Activated effector memory CD4-positive, alpha-beta T cell treated with Interleukin-2 at 50 U/mL for 16 hours (primary cell): ENCODE results near the gene APOL6.
A peak's percentile ranks its signal among the peaks of the same experiment; 100 is the strongest.
"Not testable (repeated sequence)": the region's sequence is repeated elsewhere in the genome, so short reads cannot be mapped to it uniquely, and the experiment has no call there.

Source experiments
- DNase-seq: peaks from one replicate; pipeline ENCODE4 v3.0.0-alpha.2; 2020

The APOL6 gene

DNA sequence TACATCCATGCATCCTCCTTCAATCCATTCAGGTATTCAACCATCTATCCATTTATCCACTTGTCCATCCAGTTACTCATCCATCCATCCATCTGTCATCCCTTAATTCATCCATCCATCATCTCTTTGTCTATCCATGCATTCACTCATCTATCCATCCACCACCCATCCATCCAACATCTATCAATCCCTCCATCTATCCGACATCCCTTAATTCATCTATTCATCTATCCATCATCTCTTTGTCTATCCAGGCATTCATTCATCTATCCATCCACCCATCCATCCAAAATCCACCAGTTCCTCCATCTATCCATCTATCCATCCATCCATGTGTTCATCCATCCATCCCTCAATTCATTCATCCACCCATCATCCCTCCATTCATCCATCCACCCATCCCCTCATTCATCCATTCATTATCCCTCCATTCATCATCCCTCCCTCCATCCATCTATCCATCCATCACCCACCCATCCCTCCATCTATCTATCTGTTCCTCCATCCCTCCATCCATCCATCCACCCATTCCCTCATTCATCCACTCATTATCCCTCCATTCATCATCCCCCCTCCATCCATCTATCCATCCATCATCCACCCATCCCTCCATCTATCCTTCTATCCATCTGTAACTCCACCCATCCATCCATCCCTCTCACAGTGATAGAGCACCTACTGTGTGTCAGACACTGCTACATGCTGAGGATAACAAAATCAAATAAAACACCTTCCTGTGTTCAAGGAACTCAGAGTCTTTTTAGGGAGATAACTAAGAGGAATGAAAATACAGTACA, 29.6 kb upstream of the APOL6 start:
- no peak for DNase-seq

DNA sequence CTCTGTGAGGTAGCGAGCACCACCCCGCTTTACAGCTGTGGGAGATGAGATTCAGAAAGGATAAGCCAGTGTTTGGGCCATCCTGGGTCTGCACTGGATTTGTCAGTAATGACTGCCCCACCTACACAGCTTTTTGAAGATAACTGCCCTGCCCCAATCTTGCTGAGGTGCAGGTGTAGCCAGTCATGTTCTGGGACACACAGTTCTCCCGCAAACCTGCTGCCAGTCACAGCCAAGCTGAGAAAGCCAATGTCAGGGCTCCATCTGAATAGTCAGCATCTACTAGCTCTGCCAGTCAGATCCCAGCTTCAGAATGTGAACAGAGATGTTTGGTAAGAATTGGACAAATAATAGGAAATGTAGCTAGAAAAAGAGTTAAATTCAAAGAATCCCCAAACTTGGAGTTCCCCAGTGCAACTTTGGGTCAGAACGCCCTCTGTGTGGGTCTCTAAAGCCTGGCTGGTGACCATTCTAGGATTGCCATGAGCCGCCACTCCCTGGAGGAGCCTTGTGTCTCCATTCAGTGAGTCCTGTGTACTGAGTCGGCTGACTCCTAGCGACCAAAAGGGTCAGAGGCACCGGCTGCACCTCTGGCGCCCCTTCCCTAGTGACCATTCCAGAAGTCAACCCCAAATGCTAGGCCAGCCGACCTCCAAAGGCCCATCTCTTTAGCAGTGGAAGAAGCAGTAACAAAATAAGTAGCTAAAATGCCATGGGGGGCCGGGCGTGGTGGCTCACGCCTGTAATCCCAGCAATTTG, 28.7 kb upstream of the APOL6 start:
- no peak for DNase-seq

DNA sequence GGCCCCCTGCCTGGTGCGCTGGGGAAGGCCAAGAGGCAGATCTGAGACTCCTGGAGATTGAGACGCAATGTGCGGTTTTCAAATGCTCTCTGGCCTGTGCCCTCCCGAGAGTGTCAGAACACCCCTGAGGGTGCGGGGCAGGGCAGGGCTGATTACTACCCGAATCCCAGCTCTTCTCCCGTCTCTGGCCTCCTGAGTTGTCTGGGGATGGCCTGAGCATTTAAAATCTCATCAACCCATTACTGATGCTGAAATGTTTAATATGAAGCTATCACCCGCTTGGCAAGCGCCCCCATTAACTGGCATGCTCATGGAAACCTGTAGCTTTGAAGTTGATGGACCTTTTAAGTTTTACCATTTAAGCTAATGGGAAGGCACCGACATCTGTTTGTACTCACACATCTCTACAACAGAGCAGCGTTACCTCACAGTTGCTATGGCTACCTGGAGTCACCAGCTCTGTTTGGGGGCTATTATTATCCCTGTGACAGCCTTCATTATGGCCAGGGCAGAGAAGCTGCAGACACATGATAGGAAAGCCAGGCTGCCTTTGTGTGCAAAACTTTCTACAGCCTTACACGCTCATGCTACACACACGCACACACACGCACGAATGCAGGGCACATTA, 27.5 kb upstream of the APOL6 start:
- DNase-seq = no peak

DNA sequence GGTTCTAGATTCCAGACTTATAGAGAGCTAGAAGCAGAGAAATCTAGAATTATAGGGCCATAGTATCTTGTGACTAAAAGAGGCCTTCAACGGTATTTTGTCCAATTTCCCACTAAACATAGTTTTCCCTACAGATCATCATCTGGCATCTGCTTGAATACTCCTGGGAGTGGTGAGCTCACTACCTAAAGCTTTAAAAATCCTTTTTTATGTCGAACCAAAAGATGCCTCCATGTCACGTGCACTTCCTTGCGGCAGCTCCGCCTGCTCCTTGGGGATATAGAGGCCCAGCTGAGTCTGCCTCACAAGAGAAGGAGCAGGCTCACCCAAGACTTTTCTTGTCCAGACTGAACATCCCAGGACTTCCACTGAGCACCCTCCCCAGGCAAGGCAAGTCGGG, 26.8 kb upstream of the APOL6 start:
- no peak for DNase-seq

DNA sequence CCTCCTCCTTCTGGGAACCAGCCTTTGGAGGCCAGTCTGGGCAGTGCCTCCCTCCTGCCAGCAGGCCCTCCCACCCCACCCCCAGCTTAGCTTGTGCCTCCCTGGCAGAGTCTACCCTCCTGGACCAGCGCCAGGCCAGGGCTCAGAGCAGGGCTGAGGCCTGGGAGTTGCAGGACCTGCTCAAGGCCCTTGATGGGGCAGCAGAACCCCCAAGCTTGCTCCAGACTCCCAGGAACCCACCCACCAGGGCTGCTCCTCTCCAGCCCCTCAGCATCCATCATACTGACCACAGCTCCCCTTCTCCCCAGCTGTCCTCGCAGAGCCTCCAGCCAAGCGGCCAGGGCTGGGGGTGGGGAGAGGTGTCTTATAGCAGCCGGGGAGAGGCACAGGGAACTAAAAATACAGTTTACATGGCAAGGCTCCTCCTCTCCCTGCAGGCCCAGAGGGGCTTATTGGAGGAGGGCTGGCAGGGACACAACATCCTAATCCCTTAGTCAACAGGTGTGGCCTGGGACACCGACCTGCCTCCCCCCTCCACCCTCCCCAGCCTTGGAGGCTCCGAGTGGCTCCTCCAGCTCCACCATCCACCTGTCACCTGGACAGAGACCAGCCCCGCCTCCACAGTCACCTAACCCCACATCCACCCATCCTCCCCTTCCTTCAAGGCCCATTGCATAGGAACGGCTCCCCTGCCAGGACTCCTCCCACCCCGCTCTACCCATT, 25.9 kb upstream of the APOL6 start:
- no peak for DNase-seq

DNA sequence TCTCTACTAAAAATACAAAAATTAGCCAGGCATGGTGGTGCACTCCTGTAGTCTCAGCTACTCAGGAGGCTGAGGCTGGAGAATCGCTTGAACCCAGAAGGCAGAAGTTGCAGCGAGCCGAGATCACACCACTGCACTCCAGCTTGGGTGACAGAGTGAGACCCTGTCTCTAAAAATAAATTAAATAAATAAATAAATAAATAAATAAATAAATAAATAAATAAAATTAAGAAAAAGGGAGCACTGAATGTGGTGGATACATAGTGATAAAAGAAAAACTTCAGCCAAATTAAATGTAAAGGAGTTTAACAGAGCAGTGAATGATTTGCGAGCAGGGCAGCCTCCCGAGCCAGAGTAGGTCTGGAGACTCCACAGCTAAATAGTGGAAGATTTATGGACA, 24.4 kb upstream of the APOL6 start:
- not testable (repeated sequence) for DNase-seq

DNA sequence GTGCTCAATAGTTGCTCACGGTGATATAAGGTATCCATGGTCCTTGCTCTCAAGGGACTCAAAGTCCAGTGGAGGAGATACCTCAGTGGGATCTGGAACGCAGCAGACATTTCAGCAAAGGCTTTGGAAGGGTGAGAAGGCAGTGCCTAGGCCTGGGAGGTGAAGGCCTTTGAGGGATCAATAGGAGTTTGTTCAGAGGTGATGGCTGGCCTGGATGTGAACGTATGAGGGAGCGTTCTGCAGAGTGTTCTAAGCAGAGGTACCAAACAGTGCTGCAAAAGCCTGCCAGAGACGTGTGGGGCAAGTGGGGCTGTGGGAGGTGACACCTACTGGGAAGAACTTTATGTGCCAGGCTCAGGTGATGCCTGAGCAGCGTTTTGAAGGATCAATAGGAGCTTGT, 23.7 kb upstream of the APOL6 start:
- DNase-seq = no peak

DNA sequence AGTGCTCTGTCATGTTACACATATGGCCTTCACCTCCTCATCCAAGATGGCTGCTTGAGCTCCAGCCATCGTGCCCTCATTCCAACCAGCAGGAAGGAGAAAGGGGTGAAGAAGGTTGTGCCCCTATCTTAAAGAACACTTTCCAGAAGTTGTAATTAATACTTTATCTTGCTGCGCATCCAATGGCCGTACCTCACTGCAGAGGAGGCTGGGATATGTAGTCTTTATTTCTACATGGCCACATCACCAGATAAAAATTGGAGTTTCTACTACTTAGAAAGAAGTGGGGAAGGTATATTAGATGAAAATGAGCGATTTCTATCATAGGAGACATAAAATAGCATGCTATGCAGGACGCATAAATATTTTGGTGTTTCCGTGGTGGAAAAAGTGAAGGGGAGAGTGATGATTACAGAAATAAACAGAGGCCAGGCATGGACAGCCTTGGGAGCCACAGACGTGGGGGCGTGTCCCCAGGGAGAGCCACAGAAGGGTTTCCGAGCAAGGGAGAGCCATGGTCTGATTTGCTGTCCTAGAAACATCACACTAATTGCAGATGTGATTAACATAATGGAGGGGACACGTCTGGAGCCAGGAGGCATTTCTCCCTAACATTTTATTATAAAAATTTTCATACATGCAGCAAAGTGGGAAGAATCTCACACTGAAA, 22.3 kb upstream of the APOL6 start:
- no peak for DNase-seq

DNA sequence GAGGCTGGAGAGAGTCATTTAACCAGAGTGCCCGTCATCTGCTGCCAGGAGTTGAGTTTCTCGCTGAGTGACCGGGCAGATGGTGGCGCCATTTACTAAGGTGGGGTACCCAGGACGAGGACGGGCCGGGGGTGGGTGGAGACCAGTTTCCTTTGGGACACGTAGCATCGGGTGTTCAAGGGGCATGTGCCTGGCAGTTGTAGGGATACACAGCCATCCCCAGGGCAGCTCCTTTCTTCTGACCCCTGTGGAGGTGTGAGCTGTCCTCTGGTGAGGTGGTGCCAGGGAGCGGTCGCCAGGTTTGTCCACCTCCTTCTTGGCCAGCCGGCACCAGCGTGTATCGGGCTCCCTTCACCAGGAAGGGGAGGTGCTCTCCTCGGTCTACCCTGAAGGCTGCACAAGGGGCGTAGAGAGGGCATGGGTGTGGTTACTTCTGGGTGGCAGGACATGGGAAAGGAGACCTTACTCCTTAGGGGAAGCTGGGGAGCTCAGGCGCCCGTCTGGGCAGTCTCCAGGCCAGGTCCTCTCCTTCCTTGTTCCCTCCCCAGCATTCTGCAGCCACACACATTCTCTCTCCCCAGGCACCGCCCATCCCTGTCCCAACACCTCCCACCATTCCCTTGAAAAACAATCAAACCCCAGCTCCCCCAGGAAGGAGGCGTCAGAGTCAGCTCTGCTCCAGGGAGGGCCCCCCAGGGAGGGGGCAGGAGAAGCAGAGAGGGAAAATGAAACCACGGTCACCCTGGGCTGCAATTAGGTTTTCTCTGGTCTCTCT, 20.8 kb upstream of the APOL6 start:
- peak; percentile 18 for DNase-seq

DNA sequence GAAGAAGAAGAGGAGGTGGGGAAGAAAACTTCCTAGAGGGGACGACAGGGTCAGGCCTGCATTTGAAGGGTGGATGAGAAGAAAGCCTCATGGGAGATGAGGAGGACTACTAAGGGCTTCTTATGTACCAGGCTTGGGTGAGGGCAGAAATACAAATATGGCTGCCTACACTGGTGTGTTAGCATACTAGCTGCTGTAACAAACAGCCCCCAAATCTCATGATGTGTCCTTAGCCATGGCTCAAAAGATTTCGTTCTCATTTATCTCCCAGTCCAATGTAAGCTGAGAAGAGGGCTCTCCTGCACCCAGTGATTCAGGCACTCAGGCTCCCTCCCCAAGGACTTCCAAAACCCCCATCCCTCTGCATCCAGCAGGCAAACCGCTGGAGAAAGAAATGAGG, 19.5 kb upstream of the APOL6 start:
- DNase-seq = no peak

DNA sequence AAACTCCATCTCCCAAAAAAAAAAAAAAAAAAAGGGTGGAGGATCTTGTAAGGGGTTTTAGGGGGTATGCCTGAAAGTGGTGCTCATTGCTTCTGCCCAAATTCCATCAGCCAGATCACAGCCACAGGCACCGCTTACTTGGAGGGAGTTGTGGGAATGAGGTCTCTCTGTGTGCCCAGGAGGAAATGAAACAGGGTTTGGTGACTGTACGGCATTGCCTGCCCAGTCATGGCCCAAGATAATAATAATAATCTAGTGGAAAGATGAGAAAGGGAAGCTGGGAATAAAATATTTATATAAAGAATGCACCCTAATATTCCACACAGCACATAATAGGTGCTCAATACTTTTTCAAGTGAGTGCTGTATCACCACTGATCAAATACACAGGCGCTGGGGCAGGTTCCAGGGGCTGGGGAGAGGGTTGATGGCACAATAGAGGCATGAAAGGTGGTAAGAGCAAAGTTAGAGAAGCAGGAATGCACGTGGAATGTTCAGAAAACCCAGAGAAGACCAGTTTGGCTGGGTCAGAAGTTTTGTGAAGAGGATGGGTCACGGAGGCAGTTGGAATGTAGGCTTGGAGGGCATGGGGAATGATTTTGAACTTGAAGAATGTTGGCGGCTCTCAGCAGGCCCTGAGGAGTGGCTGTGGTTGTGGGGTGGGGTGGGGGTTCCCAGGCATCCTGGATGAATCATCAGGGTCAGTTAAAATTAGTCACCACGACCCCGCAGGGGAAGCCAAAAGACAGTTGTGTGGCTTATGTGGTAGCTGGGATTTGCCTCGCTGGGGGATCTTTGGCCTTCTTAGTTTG, 18.6 kb upstream of the APOL6 start:
- DNase-seq = peak; percentile 19

DNA sequence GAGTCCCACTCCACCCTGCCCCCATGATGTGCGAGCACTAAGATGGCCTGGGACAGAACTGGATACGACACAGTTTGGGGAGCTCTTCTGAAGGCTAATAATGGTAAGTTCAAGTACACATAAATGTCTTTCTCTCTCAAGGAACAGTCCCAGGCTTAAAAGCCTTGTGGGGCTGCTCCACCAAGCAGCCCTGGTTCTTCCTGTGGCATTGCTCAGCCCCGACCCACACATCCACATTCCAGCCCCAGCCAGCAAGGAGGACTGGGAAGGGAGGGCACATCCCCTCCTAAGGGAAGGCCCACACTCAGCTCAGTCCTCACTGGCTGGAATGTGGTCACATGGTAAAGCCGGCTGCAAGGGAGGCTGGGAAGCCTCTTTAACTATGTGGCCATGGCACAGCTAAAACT, 17.9 kb upstream of the APOL6 start:
- DNase-seq = no peak

DNA sequence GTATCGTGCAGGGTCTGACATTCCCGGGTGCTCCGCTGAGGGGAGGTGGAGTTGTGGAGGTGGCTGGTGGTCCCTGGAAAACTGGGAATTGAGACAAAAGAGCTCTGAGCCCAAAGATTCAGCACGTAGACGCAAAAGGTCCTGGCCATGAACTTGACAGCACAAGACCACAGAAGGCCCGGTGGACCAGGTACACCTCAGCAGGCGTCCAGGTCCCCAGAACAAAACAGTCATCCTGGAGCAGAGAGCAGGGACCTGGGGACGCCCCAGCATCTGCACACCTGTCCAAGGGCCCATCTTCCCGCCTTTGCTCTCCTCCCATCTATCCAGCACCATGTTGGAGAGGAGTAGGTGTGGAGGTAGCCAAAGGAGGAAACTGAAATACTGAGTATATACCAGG, 17.4 kb upstream of the APOL6 start:
- DNase-seq = no peak

DNA sequence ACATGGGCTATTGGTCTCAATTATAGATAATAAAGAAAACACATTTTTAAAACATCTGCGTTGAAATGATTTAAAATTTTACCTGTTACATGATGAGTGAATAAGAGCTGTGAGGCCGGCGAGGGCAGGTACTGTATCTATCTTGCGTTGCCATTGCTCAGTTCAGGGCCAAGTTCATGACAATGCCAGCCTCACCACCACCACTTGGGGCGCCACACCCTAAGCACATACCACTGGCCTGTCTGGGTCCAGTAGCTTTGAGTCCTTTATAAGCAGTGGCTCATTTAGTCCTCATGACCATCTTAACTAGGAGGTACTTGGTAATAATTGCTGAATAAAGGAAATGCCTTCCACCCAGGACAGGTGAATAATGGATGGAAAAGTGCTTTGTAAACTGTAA, 16.6 kb upstream of the APOL6 start:
- no peak for DNase-seq

DNA sequence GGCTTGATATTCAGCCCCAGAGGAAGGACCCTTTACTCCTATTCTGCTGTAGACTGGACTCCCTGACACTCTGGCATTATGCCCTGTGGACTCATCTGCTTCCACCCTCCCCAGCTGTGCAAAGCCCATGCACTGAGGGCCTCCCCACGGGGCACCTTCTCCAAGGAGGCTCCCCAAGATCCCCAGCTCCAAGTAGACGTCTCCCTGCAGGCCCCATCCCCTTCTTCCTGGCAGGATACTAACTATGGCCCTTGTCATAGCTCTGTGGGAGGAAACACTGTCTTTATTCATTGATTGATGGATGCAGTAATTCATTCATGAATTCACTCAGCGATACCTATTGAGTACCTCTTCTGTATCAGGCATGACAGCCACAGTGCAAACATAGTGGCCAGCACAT, 15.3 kb upstream of the APOL6 start:
- no peak for DNase-seq

DNA sequence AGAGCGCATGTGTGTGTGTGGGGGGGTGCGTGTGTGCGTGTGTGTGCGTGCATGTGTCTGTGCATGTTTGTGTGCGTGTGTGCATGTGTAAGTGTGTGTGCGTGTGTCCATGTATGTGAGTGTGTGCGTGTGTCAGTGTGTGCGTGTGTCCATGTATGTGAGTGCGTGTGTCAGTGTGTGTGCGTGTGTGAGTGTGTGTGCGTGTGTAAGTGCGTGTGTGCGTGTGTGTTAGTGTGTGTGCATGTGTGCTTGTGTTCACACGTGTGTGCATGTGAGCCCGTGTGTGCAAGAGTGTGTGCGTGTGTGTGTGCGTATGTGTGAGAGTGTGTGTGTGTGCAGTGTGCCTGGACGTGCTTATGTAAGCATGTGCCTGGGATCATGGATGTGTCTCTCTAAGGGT, 14.7 kb upstream of the APOL6 start:
- no peak for DNase-seq

DNA sequence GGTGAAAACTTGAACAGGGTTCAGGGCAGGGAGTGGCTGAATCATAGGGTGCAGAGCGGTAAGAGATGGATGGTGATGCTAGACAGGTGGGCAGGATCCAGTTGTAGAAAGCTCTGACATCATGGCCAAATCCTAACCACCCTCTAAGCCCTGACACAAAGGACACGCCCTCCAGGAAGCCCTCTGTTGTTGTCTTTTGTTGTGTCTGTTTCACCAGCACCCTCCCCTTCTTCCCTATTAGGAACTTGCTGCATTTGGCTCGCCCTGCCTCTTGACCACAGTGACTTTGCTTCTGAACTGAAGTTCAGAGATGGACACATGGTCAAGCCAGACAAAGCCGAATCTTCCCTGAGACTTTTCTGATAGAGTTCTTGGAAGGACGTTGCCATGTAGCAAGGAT, 14.2 kb upstream of the APOL6 start:
- no peak for DNase-seq

DNA sequence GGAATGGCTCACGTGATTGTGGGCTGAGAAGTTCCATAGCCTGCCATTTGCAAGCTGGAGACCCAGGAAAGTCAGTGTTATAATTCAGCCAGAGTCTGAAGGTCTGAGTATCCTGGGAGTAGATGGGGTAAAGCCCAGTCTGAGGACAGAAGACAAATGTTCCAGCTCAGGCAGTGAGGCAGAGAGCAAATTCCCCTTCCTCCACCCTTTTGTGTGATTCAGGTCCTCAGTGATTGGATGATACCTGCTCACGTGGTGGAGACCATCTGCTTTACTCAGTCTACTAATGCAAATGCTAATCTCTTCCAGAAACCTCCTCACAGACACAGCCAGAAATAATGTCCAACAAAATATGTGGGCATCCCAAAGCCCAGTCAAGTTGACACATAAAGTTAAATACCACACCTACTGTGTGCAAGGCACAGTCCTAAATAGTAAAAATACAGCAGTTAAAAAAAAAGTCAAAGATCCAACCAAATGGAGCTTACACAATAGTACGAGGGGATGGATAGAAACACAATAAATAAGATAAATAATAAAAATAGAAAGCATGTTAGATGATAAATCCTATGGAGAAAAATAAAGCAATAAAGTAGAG, 13.2 kb upstream of the APOL6 start:
- no peak for DNase-seq

DNA sequence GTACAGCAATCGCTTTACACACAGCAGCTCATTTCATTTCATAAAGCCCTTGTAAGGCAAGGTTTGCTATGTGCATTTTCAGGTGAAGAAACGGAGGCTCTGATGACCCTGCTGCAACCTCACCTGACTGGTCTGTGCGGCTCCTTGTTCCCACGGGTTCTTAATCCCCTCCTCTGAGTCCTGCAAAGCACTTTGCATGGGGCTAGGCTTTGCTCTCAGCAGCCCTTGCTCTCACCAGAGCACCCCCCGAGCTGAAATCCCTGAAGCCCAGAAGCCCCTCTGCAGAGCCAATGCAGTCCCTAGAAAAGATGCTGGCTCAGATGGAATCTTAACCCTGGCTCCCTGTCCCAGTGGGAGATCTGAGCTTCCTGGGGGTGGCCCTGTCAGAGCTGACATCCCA, 11.0 kb upstream of the APOL6 start:
- DNase-seq = no peak

DNA sequence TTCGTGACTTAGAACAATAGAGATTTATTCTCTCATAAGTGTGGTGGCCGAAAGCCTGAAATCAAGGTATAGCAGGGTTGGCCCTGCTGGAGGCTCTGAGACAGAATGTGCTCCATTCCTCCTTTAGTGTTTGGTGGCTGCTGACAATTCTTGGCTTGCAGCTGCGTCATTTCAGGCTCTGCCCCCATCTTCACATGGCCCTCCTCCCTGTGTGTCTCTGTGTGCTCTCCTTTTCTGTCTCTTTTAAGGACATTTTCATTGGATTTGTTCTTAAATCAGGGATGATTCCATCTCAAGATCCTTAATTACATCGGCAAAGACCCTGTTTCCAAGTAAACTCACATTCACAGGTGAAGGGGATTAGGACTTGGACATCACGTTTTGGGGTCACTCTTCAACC, 10.2 kb upstream of the APOL6 start:
- DNase-seq = no peak

DNA sequence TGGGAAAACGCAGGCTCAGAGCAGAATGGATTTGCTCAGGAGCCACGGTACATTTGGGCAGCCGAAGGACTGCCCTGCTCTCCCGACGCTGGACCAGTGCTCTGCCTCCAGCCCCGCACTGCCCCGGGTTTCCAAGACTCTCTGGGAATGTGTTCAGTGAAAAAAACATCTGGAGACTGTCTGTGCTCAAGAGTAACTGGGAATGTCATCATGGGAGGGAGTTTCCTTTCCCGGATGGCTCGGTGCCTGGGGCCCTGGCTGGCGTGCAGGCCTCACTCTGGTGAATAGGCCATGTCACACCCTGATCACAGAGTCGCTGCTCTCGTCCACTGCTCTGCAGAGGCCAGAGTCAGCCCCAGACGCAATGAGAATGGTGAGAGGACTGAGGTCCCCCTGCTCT, 9.8 kb upstream of the APOL6 start:
- no peak for DNase-seq
